Activated T-helper 2 cell treated with anti-CD3 and anti-CD28 coated beads, Interferon-gamma antibody, Interleukin-2, Interleukin-4, amounts not matched to agents 10 μg/mL and 5 μg/mL and 100 μg/mL, durations not matched to agents 14 hours and 24 hours and 36 hours (primary cell): ENCODE results near the gene SURF4. TPM values are rescaled to one million over a fixed set of nuclear protein-coding genes. Genes with fewer than 3 reads are reported as not detected.

Experiments used
- DNase-seq: peaks from one replicate; pipeline ENCODE4 v3.0.0; 2021; ENCODE audit warnings: low spot score
- H3K27ac Mint-ChIP-seq: one replicate; pipeline ENCODE4 v1.8.0; 2021; ENCODE audit warnings: mixed read lengths
- H3K27me3 Mint-ChIP-seq: one replicate; pipeline ENCODE4 v1.8.0; 2021; ENCODE audit warnings: low read depth, mixed read lengths
- H3K36me3 Mint-ChIP-seq: one replicate; pipeline ENCODE4 v1.8.0; 2021; ENCODE audit warnings: low read depth, mixed read lengths
- H3K4me1 Mint-ChIP-seq: one replicate; pipeline ENCODE4 v1.8.0; 2021; ENCODE audit warnings: low read depth, mixed read lengths
- H3K4me3 Mint-ChIP-seq: one replicate; pipeline ENCODE4 v1.8.0; 2021; ENCODE audit warnings: low read depth, mild to moderate bottlenecking, moderate library complexity, mixed read lengths
- H3K9me3 Mint-ChIP-seq: one replicate; pipeline ENCODE4 v1.8.0; 2021; ENCODE audit warnings: mixed read lengths
- intact Hi-C: fragments of 100-400 bp; cut with micrococcal nuclease; formaldehyde crosslinking; loops from one replicate; pipeline ENCODE4 v1.15.1; 2023
- total RNA-seq: library from RNA; stranded (reverse); gene quantifications from 2 replicates; pipeline ENCODE4 v1.2.3, GENCODE V29; 2022

Gene SURF4
- total RNA-seq, 1 donor from 2014 or later = 393 TPM

DNA sequence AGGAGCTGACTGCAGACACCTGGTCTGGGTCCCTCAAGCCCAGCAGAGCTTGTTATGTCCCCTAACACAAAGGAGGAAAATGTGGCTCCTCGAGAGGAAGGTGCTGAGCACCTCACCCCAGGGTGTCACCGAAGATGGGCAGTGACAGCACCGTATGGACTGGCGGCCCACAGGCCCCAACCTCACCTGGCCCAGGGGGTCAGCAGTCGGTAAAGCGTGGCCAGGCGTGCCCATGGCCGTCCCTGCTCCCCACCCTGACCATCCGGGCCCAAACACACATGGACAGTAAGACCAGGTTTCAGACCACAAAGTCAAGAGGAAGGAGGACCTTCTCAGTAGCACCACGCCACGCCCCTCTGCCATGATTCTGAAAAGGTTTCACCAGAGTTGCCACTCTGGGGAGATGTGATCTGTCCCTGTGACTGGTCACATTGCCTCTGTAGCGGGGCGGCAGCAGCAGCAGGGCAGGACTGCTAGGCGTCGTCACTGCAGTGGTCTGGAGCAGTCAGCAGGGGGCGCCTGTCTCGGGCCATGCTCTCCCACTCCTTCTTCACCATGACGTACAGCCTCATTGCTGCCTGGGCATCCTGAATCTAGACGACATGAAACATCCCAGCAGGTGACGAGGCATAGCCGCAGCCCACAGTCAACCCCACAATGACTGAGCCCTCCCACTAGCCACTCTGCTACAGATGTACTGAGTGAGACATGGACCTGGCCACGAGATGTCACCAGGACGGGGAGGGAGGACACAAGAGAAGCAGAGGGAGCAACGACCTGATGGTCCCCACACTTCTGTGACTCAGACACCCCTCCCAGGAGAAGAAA is 30.8 kb upstream of the SURF4 start:
- intact Hi-C loops = loop anchor here (1.0 kb wide), 1 partner anchor 80 kb away; no protein-coding TSS in a partner anchor
- Mint-ChIP-seq H3K4me3 (no peak overlapping the region), H3K27ac (peak overlapping the region; percentile 68), H3K4me1 (peaks cover 8% of the 10 kb centered on the region), H3K27me3 (no peaks in the 10 kb centered on the region), H3K36me3 (peaks cover 64% of the 10 kb centered on the region), H3K9me3 (no peaks in the 10 kb centered on the region)
- peak; percentile 70 for DNase-seq

DNA sequence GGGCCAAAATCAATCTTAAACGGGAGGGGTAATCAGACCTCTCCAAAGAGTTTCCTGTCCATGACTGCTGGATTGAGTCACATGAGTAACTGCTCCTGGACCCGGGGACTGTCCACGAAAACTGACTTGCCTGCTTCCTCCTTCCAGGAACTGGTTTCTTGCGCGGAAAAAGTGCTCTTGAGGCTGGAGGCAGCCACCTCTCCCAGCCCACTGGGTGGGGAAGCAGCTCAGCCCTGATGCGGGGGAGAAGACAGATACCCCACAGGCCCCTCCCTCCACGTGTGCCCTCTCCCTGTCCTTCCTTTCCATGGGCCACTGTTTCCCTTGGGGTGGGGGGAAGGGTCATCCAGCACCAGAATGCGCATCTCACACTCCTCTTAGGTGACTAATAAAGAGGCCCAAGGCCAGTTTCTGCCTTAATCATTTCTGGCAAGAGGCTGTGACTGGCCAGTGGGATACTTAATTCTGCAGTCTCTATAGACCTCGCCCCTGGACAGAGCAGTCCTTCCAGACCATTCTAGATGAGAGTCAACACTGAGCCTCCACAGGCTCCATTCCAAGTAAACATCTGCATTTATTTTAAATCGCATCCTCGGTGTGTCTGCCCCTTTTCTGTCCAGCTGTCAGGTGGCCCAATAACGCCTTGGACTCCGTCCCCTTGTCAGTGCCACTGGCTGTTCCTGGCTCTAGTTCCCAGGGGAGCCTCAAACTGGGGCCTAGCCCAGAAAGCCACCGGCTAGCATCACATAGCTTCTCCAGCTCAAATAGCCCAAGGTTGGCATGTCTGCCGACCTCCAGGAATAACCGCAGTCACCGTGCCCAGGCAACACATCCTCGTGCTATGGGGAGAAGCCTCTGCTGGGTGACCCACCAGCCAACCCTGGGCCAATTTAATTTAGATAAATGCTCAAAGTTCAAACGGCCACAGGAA is 29.9 kb upstream of the SURF4 start:
- H3K36me3 Mint-ChIP-seq = peaks cover 58% of the 10 kb centered on the region
- H3K4me1 Mint-ChIP-seq = peaks cover 8% of the 10 kb centered on the region
- intact Hi-C loops = no loop called here
- H3K27ac Mint-ChIP-seq = no peak overlapping the region
- no peak overlapping the region for H3K4me3 Mint-ChIP-seq
- no peak for DNase-seq
- H3K9me3 Mint-ChIP-seq = no peaks in the 10 kb centered on the region
- no peaks in the 10 kb centered on the region for H3K27me3 Mint-ChIP-seq

DNA sequence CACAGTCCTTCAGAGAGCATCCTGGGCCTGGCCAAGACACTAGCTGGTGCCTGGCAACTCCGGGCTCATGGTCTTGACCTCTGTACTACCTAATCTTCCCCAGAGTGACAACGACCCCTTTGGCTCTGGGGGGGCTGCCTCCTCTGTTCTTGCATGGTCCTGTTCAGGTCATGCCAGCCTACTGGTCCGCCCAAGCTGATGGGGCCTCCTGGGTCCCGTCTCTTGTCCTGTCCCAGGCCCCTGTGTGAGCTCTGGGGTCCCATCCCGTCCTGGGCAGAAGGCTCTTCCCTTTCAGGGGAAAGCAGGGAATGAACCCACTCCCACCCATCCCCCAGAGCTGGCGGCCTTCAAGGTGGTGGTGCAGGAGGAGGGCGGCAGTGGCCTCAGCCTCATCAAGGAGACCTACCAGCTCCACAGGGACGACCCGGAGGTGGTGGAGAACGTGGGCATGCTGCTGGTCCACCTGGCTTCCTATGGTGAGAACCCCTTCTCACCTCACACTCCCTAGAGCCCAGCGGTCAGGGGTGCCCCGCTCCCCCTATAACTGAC is 28.7 kb upstream of the SURF4 start:
- Mint-ChIP-seq H3K36me3 (peaks cover 45% of the 10 kb centered on the region), H3K27me3 (no peaks in the 10 kb centered on the region), H3K4me3 (no peak overlapping the region), H3K9me3 (no peaks in the 10 kb centered on the region), H3K4me1 (peaks cover 8% of the 10 kb centered on the region), H3K27ac (no peak overlapping the region)
- intact Hi-C loops = no loop called here
- no peak for DNase-seq

GRCh38 chr9:133403766-133404453 is 28.1 kb upstream of the SURF4 start:
- Mint-ChIP-seq H3K27ac (no peak overlapping the region), H3K36me3 (peaks cover 40% of the 10 kb centered on the region), H3K27me3 (no peaks in the 10 kb centered on the region), H3K4me3 (no peak overlapping the region), H3K9me3 (no peaks in the 10 kb centered on the region), H3K4me1 (peaks cover 8% of the 10 kb centered on the region)
- intact Hi-C loops = no loop called here
- peak; percentile 27 for DNase-seq

DNA sequence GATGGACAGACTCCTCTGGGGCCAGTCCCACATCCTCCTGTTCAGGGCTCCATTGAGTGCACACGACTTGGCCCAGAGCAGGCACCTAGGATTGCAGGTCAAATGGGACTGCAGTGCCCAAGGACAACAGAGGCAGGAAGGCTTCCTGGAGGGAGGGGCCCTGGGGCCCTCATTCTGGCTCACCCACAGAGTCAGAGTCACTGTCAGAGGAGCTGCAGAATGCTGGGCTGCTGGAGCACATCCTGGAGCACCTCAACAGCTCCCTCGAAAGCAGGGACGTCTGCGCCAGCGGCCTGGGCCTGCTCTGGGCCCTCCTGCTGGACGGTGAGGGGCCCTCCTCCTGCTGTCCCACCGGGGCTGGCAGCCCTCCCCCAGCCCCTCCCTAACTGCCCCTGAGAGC is 26.8 kb upstream of the SURF4 start:
- DNase-seq = no peak
- Mint-ChIP-seq H3K4me1 (peaks cover 8% of the 10 kb centered on the region), H3K27ac (no peak overlapping the region), H3K36me3 (peaks cover 31% of the 10 kb centered on the region), H3K4me3 (no peak overlapping the region), H3K9me3 (no peaks in the 10 kb centered on the region), H3K27me3 (no peaks in the 10 kb centered on the region)
- intact Hi-C loops = no loop called here

DNA sequence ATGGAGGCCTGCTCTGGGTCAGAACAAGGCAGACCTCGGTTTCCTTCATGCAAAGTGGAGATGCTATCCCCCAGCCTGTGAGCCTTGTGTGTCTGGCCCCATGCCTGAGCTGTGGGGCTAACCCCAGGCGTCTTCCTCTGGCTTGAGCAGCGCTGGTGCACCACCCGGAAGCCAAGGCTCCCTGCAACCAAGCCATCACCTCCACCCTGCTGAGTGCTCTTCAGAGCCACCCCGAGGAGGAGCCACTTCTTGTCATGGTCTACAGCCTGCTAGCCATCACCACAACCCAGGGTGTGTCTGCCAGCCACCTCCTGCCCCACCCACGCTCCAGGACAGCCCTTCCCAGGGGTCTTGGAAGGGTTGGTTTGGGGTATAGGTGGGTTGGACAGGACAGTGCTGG is 25.7 kb upstream of the SURF4 start:
- Mint-ChIP-seq H3K27me3 (no peaks in the 10 kb centered on the region), H3K27ac (no peak overlapping the region), H3K4me1 (no peaks in the 10 kb centered on the region), H3K9me3 (no peaks in the 10 kb centered on the region), H3K4me3 (no peak overlapping the region), H3K36me3 (peaks cover 21% of the 10 kb centered on the region)
- intact Hi-C loops = no loop called here
- DNase-seq = no peak

DNA sequence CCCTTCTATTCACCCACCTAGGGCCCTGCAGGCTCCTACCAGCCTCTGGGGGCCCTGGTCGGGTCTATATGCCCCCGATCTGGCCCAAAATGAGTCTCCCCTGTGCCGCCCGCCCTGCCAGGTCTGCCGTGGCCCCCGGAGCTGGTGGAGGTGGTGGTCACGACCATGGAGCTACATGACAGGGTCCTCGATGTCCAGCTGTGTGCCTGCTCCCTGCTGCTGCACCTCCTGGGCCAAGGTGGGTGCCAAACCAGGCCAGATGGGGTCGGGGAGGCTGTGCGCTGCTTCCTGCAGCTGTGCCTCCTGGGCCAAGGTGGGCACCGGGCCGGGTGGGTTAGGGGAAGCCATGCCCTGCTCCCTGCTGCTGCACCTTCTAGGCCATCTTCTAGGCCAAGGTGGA is 24.4 kb upstream of the SURF4 start:
- H3K9me3 Mint-ChIP-seq = no peaks in the 10 kb centered on the region
- no peak overlapping the region for H3K4me3 Mint-ChIP-seq
- peaks cover 8% of the 10 kb centered on the region for H3K36me3 Mint-ChIP-seq
- H3K27ac Mint-ChIP-seq = no peak overlapping the region
- intact Hi-C loops = no loop called here
- no peak for DNase-seq
- H3K27me3 Mint-ChIP-seq = no peaks in the 10 kb centered on the region
- no peaks in the 10 kb centered on the region for H3K4me1 Mint-ChIP-seq

DNA sequence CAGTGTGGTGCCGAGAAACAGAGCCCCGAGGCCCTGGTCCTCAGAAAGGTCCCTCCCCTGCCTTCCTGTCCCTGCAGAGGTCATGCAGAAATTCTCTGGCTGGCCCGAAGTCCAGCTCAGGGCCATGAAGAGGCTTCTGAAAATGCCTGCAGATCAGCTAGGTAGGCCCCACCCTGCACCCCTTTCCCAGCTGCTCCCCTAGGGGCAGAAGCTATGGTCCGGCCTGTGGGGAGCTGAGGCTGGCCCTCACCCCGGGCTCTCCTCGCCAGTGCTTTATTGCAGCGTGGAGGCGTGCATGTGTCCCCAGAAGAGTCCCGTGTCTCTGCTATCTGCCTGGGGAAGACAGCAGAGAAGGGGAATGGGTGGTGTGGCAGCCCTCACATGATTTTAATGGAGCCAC is 22.0 kb upstream of the SURF4 start:
- Mint-ChIP-seq H3K27me3 (no peaks in the 10 kb centered on the region), H3K4me1 (no peaks in the 10 kb centered on the region), H3K36me3 (no peaks in the 10 kb centered on the region), H3K9me3 (no peaks in the 10 kb centered on the region), H3K4me3 (no peak overlapping the region), H3K27ac (no peak overlapping the region)
- no peak for DNase-seq
- intact Hi-C loops = no loop called here

GRCh38 chr9:133397370-133397769 is 21.5 kb upstream of the SURF4 start:
- no peaks in the 10 kb centered on the region for H3K27me3 Mint-ChIP-seq
- no peak overlapping the region for H3K27ac Mint-ChIP-seq
- H3K36me3 Mint-ChIP-seq = no peaks in the 10 kb centered on the region
- no peak overlapping the region for H3K4me3 Mint-ChIP-seq
- intact Hi-C loops = no loop called here
- H3K4me1 Mint-ChIP-seq = no peaks in the 10 kb centered on the region
- DNase-seq = no peak
- no peaks in the 10 kb centered on the region for H3K9me3 Mint-ChIP-seq

- DNase-seq = no peak
- intact Hi-C loops = no loop called here
- H3K27me3 Mint-ChIP-seq = no peaks in the 10 kb centered on the region
- no peak overlapping the region for H3K4me3 Mint-ChIP-seq
- no peaks in the 10 kb centered on the region for H3K9me3 Mint-ChIP-seq
- H3K36me3 Mint-ChIP-seq = no peaks in the 10 kb centered on the region
- no peaks in the 10 kb centered on the region for H3K4me1 Mint-ChIP-seq
- H3K27ac Mint-ChIP-seq = no peak overlapping the region
These were observed 21.1 kb upstream of the SURF4 start for GRCh38 chr9:133396952-133397351.

- intact Hi-C loops = no loop called here
- H3K4me3 Mint-ChIP-seq = no peak overlapping the region
- no peaks in the 10 kb centered on the region for H3K27me3 Mint-ChIP-seq
- H3K36me3 Mint-ChIP-seq = no peaks in the 10 kb centered on the region
- H3K9me3 Mint-ChIP-seq = no peaks in the 10 kb centered on the region
- H3K27ac Mint-ChIP-seq = no peak overlapping the region
- no peak for DNase-seq
- no peaks in the 10 kb centered on the region for H3K4me1 Mint-ChIP-seq
These were observed 18.9 kb upstream of the SURF4 start for GRCh38 chr9:133394687-133395271.

- H3K4me1 Mint-ChIP-seq = no peaks in the 10 kb centered on the region
- no peaks in the 10 kb centered on the region for H3K27me3 Mint-ChIP-seq
- no peaks in the 10 kb centered on the region for H3K36me3 Mint-ChIP-seq
- no peak overlapping the region for H3K27ac Mint-ChIP-seq
- intact Hi-C loops = no loop called here
- H3K9me3 Mint-ChIP-seq = no peaks in the 10 kb centered on the region
- no peak for DNase-seq
- no peak overlapping the region for H3K4me3 Mint-ChIP-seq
These were observed 17.5 kb upstream of the SURF4 start for GRCh38 chr9:133393399-133393798.
